HepG2 (cell line): ENCODE data around the gene HNRNPA0. TPM values are rescaled to one million over a fixed set of nuclear protein-coding genes. Genes with fewer than 3 reads are reported as not detected.

ENCODE experiments used
- ATAC-seq: fragments of 200-7000 bp; cut with Tn5 transposase; 3 replicates; pipeline ENCODE4 v1.9.1; 2020; ENCODE audit warnings: mild to moderate bottlenecking, moderate library complexity
- BruUV-seq: library from RNA; stranded (reverse); fragments of 400-500 nt; replicated peaks from 2 replicates; lab custom pipeline; 2021; lab: Mats Ljungman, UMichigan
- CTCF ChIA-PET: fragments of 300-600 bp; formaldehyde crosslinking; extraction: SDS; loops from one replicate; lab custom pipeline; 2021; ENCODE audit warnings: low total read pairs, inconsistent platforms, low intra/inter-chr PET ratio; lab: Yijun Ruan, JAX
- POLR2A ChIA-PET: fragments of 350-600 bp; sonication (Branson Sonifier 250); formaldehyde crosslinking; loops from one replicate; lab custom pipeline; 2020; ENCODE audit warnings: antibody characterized with exemption, inconsistent platforms; lab: Yijun Ruan, JAX
- DNase-seq: peaks from one replicate; pipeline ENCODE4 v3.0.0-alpha.2; 2015; ENCODE audit warnings: low spot score
- FAIRE-seq: peaks from 3 replicates; lab custom pipeline; 2011; peaks lifted over from hg19 to GRCh38; lab: Jason Lieb, UNC
- H2AFZ ChIP-seq: one replicate; pipeline ENCODE4 v1.6.1; 2011; ENCODE audit warnings: low read length, inconsistent platforms
- H3K27ac ChIP-seq: fragments of 300-600 bp; 3 replicates; pipeline ENCODE4 v1.8.0; 2011; ENCODE audit warnings: mixed run types, mild to moderate bottlenecking, mixed read lengths, low read length, inconsistent platforms; ENCODE audit not compliant: insufficient read depth; ENCODE audit errors: extremely low read length
- H3K27me3 ChIP-seq, 2 experiments: fragments of 200-600 bp in 1 of 2; 2 replicates in 1 of 2; 3 replicates in 1 of 2; pipeline versions ENCODE4 v1.6.0 to v1.8.0; 2011; ENCODE audit warnings: low read length in 2 of 2, mild to moderate bottlenecking in 2 of 2, moderate library complexity in 2 of 2, inconsistent platforms in 1 of 2; ENCODE audit not compliant: insufficient read depth in 2 of 2, control insufficient read depth in 1 of 2
- H3K36me3 ChIP-seq, 2 experiments: fragments of 200-600 bp in 1 of 2; replicated peaks in 1 of 2; 2 replicates in 1 of 2; 3 replicates in 1 of 2; pipeline versions ENCODE4 v1.5.1 to v1.8.0; 2011; ENCODE audit warnings: low read length in 2 of 2, inconsistent platforms in 1 of 2; ENCODE audit not compliant: insufficient read depth in 2 of 2, control insufficient read depth in 1 of 2
- H3K4me1 ChIP-seq: 2 replicates; pipeline ENCODE4 v1.5.1; 2012; ENCODE audit warnings: low read length, inconsistent platforms; ENCODE audit not compliant: insufficient read depth
- H3K4me2 ChIP-seq: 2 replicates; pipeline ENCODE4 v1.6.0; 2011; ENCODE audit warnings: low read depth, low read length, inconsistent platforms
- H3K4me3 ChIP-seq, 3 experiments: fragments of 200-600 bp in 1 of 3; sonication (generic), shearing (Covaris generic) in 1 of 3; replicated peaks in 1 of 3; 2 replicates each; pipeline ENCODE4 v1.5.1; 2011 to 2016; ENCODE audit warnings: low read length in 3 of 3, inconsistent platforms in 2 of 3, low read depth in 2 of 3, mild to moderate bottlenecking in 2 of 3, control low read depth in 1 of 3, mixed read lengths in 1 of 3; ENCODE audit not compliant: insufficient read depth in 1 of 3
- H3K79me2 ChIP-seq: one replicate; pipeline ENCODE4 v1.6.1; 2011; ENCODE audit warnings: low read length, inconsistent platforms; ENCODE audit not compliant: insufficient read depth
- H3K9ac ChIP-seq: 2 replicates; pipeline ENCODE4 v1.6.0; 2011; ENCODE audit warnings: mild to moderate bottlenecking, low read depth, low read length, inconsistent platforms; ENCODE audit not compliant: insufficient read depth
- H3K9me3 ChIP-seq: 2 replicates; pipeline ENCODE4 v1.5.1; 2012; ENCODE audit warnings: mild to moderate bottlenecking, low read length
- H4K20me1 ChIP-seq: 2 replicates; pipeline ENCODE4 v1.6.0; 2011; ENCODE audit warnings: inconsistent platforms, mild to moderate bottlenecking, low read length, moderate library complexity; ENCODE audit not compliant: insufficient read depth
- EHMT2 ChIP-seq: fragments of 200-600 bp; sonication (generic); IDR thresholded peaks from 2 replicates; pipeline ENCODE4 v1.7.0; 2017; ENCODE audit warnings: antibody characterized with exemption, low read depth, low read length, borderline replicate concordance
- HINFP ChIP-seq: sonication (generic); formaldehyde crosslinking; IDR thresholded peaks from 2 replicates; pipeline ENCODE4 v1.4.0; 2020; ENCODE audit warnings: low read depth, mild to moderate bottlenecking, missing genetic modification reagents
- KLF6 ChIP-seq: IDR thresholded peaks from 2 replicates; pipeline ENCODE4 v1.8.0; 2016; ENCODE audit warnings: missing biosample characterization, missing genetic modification reagents
- MXD4 ChIP-seq: IDR thresholded peaks from 2 replicates; pipeline ENCODE4 v1.6.1; 2016; ENCODE audit warnings: mild to moderate bottlenecking, missing biosample characterization, missing genetic modification reagents
- POLR2A ChIP-seq, 2 experiments: IDR thresholded peaks; 2 replicates each; pipeline ENCODE4 v1.6.1; 2011; ENCODE audit warnings: low read depth in 2 of 2, low read length in 2 of 2, mild to moderate bottlenecking in 1 of 2, moderate library complexity in 1 of 2; ENCODE audit not compliant: insufficient read depth in 1 of 2
- PPARG ChIP-seq: conservative IDR thresholded peaks from 2 replicates; pipeline ENCODE4 v1.6.1; 2016; ENCODE audit warnings: missing biosample characterization, missing genetic modification reagents
- STAT5B ChIP-seq: sonication (generic); formaldehyde crosslinking; IDR thresholded peaks from 2 replicates; pipeline ENCODE4 v1.4.0; 2020; ENCODE audit warnings: missing genetic modification reagents
- ZBTB1 ChIP-seq: sonication (generic); formaldehyde crosslinking; IDR thresholded peaks from 2 replicates; pipeline ENCODE4 v1.4.0; 2020; ENCODE audit warnings: missing genetic modification reagents, borderline replicate concordance
- ZBTB25 ChIP-seq: IDR thresholded peaks from 2 replicates; pipeline ENCODE4 v1.6.1; 2018; ENCODE audit warnings: missing genetic modification reagents
- ZBTB37 ChIP-seq: sonication (generic); formaldehyde crosslinking; IDR thresholded peaks from 2 replicates; pipeline ENCODE4 v1.4.0; 2020; ENCODE audit warnings: mild to moderate bottlenecking, missing genetic modification reagents
- ZNF605 ChIP-seq: sonication (generic); formaldehyde crosslinking; IDR thresholded peaks from 2 replicates; pipeline ENCODE4 v1.8.0; 2022; ENCODE audit warnings: mild to moderate bottlenecking, missing genetic modification reagents
- ZUFSP ChIP-seq: sonication (generic); formaldehyde crosslinking; IDR thresholded peaks from 2 replicates; pipeline ENCODE4 v1.9.0; 2021; ENCODE audit warnings: missing genetic modification reagents, mild to moderate bottlenecking, borderline replicate concordance
- WGBS: methylation state at CpG from one replicate; pipeline ENCODE4 v1.1.6; 2017; ENCODE audit warnings: low lambda C conversion rate; 5-methylcytosine and 5-hydroxymethylcytosine counted together
- in situ Hi-C: cut with HindIII; loops from 2 replicates; pipeline ENCODE4 v1.10.0; 2017; ENCODE audit warnings: low pct_unique_long_range_greater_than_20kb; ENCODE audit not compliant: extremely low pct_ligation_motif_present
- intact Hi-C: fragments of 100-400 bp; cut with micrococcal nuclease; formaldehyde crosslinking; loops from one replicate; pipeline ENCODE4 v1.10.0; 2022; ENCODE audit not compliant: unreplicated experiment
- polyA plus RNA-seq, 8 experiments: library from polyadenylated mRNA; depleted of rRNA in 3 of 8; stranded (reverse) in 7 of 8; unstranded in 1 of 8; fragments of >200 nt; fragmentation: Illumina TruSeq in 4 of 8; extraction: Trizol in 4 of 8; gene quantifications; 2 replicates each; pipeline versions ENCODE4 v1.2.1 to v1.2.3, GENCODE V29; 2011 to 2016; ENCODE audit warnings: low read depth in 4 of 8, missing spikeins in 1 of 8, mixed read lengths in 1 of 8; ENCODE audit not compliant: insufficient read depth in 1 of 8
- total RNA-seq, 5 experiments: library from RNA; depleted of rRNA; stranded (reverse); fragments of >200 nt; fragmentation: Illumina TruSeq; extraction: Trizol; gene quantifications; 2 replicates each; pipeline ENCODE4 v1.2.3, GENCODE V29; 2016; ENCODE audit warnings: low read depth in 1 of 5

HNRNPA0 gene
- total and polyA plus RNA-seq, 2 of the 13 experiments (the other 11 are each of a cell fraction or from before 2014, with no cell fraction given): 9.0 to 12.9 TPM

- TF ChIP-seq ZBTB25 (CRISPR knock-in tag) (no peak), ZBTB1 (CRISPR knock-in tag) (no peak), STAT5B (CRISPR knock-in tag) (no peak)
These were observed 39.2 kb downstream of the HNRNPA0 start (continued) for GRCh38 chr5:137714946-137715345.

- no peak for ATAC-seq
- in situ Hi-C loops: no loop called here
These were observed 39.7 kb downstream of the HNRNPA0 start for GRCh38 chr5:137714494-137714893.

More at GRCh38 chr5:137714494-137714893, 39.7 kb downstream of the HNRNPA0 start:
- Histone ChIP-seq H3K27ac (no peak overlapping the region), H4K20me1 (no peaks in the 10 kb centered on the region), H3K9ac (no peak overlapping the region), H3K4me2 (no peak overlapping the region), H2AFZ (no peak overlapping the region), H3K36me3 (no peaks in the 10 kb centered on the region), H3K4me1 (no peaks in the 10 kb centered on the region), H3K27me3 (no peaks in the 10 kb centered on the region), H3K4me3 (no peak overlapping the region), H3K9me3 (peaks cover 8% of the 10 kb centered on the region), H3K79me2 (no peaks in the 10 kb centered on the region)
- intact Hi-C loops: no loop called here
- no peak for FAIRE-seq
- TF ChIP-seq ZUFSP (CRISPR knock-in tag) (no peak), MXD4 (no peak), HINFP (no peak), EHMT2 (no peak), ZNF605 (no peak), ZBTB37 (CRISPR knock-in tag) (no peak), PPARG (CRISPR knock-in tag) (no peak), KLF6 (no peak), POLR2A (IDR thresholded peaks at IDR 0.05; ENCODE audit: insufficient read depth in 1 of 2, low read depth in 2 of 2, low read length in 2 of 2) (no peak)
- 0% methylated on average over 2 of the region's 2 CpGs for WGBS
- no TSS peak for BruUV-seq
- ChIA-PET POLR2A (no interaction called here), CTCF (no interaction called here)
- no peak for DNase-seq
